GM18511 (cell line): ENCODE measurements around the gene DLGAP1.

Source experiments
- ATAC-seq: cut with Tn5 transposase; IDR thresholded peaks from one replicate; pipeline ENCODE4 v1.9.1; 2021; ENCODE audit warnings: mild to moderate bottlenecking, moderate library complexity; ENCODE audit not compliant: unreplicated experiment

DLGAP1 gene

DNA sequence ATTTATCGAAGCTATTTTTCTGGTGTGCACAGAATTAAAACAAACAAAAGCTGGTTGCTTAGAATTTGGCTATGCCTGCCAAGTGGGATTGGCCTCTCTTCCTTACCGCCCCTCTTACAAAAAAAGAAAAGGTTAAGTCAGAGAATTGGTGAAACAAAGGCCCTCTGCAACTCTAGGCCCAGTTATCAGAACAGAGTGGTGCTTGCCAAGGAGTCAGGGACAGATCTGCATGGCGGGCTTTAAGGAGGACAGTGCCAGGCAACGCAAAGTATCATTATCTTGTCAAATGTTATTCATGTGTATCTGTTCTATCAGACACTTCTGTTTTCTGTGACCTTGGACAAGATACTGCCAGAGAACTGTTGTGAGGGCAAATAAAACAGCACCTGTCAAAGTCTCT, 926.9 kb downstream of the DLGAP1 start:
- ATAC-seq: no peak

DNA sequence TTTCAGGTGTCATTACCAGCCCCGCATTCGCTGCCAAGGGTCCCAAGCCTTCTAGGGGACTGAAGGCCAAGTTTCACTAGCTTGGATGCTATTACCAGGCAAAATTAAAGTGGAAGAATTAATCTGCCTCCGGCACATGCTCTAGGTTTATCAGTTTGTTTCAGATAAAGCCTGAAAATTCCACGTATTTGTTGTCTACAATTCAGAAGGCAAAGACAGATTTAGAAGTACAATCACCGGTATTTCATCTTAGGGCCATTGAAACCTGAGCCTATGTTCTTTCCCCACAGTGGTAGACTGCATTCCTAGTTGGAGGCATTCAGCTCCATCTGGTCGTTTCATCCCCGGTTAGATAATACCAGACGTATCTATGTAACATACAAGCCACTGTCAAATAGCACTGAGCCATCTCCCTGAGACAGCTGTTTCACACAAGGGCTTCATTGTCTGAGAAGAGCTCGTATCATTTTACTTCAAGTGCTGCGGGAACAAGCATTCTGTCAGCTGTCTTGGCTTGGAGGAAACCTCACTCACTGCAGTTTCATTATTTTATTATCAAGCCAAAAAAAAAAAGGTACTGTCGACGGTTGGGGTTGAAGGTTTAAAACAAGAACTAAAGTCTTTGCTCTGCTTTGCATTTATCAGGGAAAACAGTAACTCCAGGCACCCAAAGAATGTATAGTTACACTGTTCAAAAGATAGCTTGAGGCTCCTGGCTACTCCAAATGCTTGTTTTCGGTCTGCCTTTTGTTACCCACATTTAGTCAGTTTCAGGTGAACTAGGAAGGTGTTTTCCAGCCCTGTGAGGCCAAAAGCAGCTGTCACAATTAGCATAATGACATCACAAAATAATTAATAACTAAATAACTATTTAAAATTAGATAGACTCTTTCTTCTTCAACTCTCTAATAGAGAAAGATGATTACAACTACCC, 928.4 kb downstream of the DLGAP1 start:
- peak; percentile 50 for ATAC-seq

DNA sequence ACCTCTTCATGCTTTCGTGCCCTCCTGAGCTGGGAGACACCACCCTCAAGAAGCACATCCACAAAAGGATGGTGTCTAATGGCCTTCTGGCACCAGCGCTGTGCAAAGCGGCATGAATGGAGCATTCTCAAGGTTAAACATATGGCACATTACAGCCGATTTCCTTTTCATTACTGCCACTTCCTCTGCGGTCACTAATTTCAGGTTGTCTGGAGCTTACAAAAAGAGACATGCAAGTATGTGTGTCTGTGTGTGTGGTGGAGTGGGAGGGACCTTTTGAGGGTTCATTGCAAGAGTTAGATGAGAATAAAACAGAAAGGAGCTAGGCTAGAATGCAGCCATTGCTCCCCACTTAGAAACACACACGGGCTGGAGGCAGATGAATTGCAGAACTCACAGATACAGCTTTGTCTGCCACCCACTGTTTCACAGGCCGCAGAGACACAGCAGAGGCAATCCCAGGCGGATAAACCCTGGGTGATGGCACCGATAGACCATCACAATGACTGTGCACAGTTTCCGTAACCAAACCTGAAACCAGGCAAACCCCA, 929.2 kb downstream of the DLGAP1 start:
- peak; percentile 87 for ATAC-seq

DNA sequence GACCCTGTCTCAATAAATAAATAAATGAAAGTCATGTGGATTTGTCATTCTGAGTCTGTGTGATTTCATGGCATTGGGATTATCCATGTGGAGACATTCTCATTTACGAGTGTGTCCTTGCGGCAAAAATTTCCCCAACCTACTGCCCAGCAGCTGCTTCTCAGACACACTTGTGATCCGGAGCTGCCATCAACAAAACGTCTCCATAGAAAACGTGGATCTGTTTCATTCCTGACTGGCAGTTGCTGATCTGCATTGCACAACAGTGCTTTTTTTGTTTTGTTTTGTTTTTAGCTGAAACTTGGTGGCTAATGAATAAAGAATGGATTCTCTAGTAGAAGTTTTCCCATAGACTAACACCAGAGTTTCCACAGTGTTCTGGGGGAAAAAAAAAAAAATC, 930.4 kb downstream of the DLGAP1 start:
- no peak for ATAC-seq

DNA sequence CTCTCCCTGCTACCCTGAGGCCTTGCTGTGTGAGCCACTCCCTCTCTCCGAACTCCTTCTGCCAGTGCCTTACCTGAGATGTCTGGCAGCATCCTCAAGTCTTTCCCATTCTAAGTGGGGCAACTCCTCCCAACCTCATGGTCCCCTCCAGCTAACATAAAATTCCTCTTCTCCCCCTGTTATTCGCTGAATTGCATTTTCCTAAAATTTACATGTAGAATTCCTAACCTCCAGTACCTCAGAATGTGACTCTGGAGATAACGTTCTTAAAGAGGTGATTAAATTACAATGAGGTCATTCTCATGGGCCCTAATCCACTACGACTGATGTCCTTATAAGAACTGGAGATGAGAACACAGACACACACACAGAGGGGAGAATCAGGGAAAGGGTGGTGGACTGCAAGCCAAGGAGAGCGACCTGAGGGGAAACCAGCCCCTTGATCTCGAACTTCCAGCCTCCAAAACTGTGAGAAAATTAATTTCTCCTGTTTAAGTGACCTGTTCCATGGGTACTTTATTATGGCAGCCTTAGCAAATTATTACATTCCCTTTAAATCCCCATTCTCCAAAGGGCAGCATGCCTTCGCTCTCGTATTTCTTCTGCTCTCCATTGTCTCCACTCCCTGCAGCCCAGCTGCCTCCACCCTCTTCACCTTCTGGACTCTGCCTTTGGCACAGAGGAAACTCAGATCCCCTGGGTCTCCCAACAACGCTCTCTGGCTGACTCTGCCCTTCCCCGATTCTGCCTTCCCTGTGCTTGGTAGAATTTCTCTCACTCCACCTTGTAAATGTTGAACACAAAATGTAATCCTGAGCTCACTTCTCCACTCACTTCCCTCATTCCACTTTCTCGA, 934.6 kb downstream of the DLGAP1 start:
- ATAC-seq: no peak

DNA sequence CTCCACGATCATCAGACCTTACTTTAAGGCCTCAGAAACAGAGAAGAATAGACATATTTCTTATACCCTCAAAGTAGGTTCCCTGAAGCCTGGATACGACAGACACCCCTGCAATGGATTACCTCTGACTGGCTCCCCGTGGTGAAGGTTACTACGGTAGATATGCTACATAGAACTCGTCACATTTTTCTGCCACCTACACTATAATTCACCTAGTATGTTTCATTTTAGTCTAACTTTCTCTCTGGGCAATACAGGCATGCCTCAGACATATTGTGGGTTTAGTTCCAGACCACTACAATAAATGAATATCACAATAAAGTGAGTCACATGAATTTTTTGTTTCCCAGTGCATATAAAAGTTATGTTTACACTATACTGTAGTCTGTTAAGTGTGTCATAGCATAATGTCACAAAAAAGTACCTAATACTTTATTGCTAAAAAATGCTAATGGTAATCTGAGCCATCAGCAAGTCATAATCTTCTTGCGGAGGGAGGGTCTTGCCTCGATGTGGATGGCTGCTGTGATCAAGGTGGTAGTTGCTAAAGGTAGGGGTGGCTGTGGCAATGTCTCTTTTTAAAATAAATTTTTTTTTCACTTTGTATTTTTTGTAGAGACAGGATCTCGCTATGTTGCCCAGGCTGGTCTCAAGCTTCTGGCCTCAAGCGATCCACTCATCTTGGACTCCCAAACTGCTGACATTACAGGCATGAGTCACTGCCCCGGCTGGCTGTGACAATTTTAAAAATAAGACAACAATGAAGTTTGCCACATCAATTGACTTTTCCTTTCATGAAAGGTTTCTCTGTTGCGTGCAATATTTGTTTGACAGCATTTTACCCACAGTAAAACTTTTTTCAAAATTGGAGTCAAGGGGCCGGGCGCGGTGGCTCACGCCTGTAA, 940.5 kb downstream of the DLGAP1 start:
- ATAC-seq: no peak

DNA sequence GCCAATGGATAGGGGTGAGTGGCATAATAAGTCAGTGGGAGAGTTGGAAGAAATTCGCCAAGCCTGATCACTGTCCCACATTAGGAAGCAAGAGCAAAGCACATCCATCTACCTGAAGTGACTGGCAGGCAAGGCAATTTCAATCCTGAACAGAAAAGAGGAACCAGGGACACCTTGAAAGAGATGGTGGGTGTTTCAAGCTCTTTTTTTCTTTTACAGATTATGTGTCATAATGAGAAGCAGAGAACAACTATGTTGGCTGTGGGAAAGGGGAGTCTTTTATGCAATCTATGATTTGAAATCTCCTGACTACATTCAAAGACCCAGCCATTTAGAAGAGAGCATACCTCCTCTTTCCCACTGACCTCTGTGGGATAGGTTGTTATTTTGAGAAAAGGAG, 941.6 kb downstream of the DLGAP1 start:
- ATAC-seq: peak; percentile 80

DNA sequence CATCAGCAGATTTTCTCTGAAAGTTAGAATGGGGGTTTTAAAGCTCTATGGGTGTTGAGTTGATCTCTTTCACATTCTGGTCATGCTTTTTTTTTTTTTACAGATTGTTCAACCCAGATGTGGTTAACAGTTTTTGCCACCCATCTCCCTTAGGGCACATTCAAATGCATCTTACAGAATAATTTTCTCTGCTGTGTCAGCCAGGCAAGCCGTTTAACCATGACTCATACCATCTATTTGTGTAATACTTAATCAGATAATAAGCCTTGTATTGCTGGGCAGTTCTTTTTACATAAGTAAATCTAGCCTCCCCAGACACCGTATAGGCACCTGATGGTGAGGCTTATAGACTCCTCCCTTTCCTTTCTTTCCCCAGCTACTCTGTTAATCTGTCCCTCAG, 943.1 kb downstream of the DLGAP1 start:
- no peak for ATAC-seq

DNA sequence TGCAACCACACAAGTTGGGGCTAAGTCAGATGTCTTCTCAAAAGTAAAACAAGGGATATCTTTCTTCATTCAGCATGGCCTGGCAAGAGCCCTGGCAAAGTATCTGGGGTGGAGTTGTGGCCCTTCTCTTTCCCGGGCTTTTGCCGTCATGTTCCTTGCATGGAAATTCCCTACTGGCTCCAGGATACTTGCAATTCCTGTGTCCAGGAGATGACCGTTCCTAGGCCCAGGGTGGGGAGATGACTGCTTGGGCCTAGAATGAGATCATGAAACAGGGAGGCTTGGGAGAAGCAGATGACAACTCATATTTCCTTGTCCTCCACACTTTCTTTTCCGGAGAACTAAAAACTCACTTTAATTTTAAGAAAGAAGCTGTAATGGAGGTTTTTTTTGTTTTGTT, 944.2 kb downstream of the DLGAP1 start:
- no peak for ATAC-seq

DNA sequence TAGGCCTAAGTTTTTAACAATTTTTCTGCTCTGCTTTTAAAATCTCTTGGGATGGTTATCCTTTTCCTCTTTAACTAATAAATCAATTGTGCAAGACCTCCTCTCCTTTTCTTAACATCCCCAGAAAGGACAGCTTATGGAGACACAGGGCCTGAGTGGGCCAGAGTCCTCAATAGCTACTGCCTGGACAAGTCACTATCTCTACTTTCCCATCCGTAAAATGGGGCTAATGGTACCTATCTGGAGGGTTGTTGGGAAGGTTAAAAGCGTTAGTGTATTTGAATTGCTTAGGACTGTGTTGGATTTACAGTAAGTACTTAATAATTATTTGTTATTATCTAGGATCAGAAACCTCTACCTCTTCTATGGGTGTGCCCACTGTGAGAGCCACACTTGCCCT, 945.1 kb downstream of the DLGAP1 start:
- no peak for ATAC-seq

DNA sequence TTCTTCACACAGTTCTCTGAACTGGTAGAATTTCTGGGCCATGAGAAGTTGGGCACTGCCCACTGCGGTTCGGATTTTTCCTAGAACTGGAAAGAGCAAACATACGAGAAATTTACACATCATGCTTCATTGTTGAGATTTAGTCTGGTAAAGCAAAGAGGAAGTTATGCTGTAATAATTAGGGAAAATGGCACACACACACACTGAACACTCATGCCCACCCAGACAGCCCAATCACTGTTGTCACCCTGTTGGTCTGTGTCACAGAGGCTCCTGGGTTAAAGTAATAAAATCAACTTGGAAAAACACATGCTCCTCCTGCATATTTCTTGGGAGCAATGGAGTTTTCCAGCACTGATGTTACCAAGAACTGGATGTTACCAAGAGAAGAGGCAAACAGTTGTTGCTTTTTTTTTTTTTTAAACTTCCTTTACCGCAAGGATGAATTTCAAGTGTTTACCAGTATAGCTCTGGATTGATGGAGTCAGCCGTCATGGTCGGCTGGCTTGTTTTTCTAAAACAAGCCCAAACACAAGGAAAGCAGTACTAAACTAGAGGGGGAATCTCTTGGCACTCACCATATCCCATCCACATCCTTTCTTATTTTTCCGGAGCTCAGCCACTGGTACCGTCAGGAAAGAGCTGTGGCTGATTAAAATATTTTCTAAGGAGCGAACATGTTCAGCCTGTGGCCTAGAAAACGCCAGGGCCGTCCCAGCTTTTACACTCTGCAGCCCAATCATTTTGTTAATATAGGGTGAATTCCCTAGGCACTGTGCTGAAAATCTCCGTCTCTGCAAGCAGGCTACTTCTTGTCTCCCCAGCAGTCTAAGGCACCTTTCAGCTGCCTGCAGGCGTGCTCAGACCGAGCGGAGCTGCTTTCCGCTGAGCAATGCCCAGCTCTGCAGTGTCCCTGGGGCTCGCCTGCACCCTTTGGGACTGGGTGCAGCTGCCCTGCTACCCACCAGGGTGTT, 946.2 kb downstream of the DLGAP1 start:
- no peak for ATAC-seq

DNA sequence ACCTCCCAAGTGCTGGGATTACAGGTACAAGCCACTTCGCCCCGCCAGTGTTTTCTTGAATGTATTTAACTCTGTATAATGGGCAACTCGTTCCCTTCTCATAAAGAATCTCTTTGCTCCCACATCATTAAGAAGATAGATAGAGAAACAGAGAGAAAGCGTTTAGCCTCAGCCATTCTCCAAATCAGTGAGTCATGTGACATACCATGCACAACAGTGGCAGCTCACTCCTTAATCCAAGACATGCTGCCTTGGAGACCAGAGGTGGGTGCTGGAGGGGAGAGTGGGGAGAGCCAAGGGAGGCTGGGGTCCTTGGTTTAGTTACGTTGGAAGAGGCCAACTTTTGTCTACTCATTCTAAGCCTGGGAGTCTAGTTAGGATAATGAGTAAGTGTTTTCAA, 950.5 kb downstream of the DLGAP1 start:
- no peak for ATAC-seq

DNA sequence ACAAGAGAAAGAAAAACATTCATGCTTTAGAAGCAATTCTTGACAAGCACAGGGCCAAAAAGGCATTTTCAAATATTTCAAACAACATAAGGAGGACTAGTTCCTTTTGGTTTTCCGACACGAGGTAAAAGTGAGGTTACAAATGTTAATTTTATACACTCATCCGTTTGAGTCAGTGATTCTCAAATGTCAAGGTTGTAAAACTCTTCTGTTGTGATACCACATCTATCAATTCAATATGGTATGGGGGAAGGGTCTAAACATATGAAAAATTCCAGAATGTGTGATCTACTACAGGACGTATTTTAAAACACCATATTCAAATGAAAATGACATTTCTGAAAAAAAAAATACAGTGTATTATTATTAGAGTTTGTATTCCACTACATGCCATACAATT, 952.5 kb downstream of the DLGAP1 start:
- ATAC-seq: no peak

DNA sequence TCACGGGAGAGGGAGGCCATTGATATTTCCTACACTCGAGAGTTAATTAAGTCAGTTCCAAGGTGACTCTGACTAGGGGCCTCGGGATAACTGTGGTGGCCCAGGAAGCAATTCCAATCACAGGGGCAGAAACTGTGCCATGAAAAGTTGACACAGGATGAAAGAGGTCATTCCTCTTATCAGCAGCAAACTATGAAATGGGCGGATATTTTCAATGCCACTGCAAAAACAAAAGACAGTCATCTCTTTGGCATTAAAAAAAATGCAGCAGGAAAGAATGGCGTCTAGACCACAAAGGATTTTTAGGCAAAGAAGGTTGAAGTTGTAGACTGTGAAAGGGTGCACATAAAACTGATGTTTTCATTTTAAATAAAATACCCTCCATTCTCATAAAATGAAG, 955.1 kb downstream of the DLGAP1 start:
- no peak for ATAC-seq

DNA sequence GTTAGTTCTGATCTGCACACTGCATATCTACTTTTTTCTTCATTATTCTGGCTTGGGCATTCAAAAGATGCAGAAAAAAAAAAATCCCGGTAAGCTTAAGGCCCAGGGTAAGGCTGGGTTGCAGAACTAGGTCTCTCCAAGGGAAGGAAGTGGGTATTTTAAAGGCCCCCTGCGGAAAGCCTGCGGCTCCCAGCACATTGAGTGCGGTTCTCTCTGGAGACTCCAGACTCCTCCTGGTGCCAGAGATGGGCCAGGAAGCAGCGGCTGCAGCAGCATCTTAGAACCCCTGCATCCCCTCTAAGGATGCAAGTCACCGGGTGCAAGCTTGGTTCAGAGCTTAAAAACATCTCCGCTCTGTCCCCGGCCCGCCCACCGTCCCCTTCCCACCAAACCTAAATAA, 955.6 kb downstream of the DLGAP1 start:
- no peak for ATAC-seq

DNA sequence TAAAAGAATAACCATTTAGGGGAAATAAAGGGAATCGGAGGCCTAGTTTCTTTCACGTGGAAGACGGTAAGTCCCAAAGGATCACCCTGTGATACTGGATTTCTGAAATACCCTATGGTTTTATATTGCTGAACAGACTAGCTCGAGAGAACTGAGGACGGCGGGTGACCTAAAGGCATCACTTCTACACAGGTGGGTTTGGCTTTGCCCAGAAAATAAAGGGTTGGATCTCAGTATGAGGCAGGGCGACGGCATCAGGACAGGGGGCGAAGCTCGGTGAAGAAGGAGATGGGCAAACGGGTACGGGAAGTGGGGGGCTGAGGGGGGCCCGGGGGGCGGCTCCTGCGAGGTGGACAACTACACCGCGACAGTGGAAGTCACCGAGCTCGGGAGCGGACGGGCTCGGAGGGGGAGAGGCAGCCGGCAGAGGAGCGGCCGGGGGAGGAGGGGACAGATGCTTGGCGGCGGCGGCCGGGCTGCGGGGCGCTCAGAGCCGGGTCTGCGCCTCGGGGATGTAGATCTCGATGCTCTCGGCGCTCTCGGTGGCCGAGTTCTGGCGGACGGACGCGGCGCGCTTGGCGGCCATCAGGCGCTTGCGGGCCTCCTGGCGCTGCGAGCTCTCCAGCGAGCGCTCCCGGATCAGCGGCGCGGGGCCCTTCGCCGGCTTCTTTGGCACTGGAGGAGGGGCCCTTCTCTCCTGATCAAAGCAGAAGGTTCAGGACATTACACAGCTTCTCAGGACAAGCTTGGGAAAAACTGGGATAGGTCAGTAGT, 956.2 kb downstream of the DLGAP1 start:
- ATAC-seq: no peak

DNA sequence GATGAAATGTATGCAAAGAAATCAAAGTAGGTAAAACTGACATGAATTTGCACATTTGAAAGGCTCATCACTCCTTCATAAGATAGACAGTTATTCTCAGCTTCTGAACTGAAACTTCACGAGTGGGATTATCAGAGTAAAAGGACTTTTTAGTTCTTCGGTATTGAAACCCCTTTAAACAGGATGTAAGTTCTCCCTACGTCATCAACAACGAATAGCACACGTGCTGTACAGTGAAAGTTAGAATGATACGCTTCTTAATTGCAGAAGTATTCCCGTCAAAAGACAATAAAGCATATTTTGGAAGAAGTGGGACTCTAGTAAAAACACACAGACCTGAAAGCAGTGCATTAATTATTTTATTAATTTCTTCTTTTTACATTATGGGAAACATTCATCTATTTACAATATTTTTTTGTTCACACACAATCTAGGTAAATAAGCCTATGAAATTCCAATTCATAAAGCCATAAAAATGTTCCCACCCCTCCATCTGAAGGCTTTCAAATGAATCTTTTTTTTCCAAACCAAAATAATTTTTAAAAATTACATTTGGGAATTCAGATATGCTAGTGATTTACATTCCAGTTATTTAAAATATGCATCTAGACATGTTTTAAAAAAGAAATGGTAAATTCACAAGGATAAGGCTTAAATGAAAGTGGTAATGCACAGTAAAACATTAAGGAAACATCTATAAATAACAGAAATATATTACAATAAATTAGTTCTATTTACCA, 959.2 kb downstream of the DLGAP1 start:
- ATAC-seq: no peak

DNA sequence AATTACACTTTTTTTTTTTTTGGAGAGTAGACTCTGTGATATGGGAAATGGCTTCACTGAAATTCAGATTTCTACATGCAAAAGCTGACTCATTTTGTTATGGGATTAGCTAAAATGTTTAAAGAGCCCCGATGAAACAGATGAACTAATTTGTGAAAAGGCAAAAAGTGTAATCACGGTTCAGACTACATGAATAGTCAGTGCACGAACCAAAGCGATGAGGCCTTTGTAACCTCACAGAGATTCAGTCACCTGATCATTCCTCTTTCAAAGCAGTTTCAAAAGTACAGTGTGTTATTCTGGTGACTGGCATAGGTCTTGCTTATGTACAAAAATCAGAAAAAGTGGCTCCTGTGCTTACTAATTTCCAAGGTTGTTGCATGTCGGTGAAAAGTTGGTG, 960.5 kb downstream of the DLGAP1 start:
- no peak for ATAC-seq
